Measurements from ENCODE around the gene CALML3.

The CALML3 gene

GRCh38 chr10:5550250-5550545 lies 25.4 kb downstream of the CALML3 start:
- H3K4me1 ChIP-seq (ENCODE audit: control insufficient read depth, insufficient read depth, low read length) = peaks cover 7% of the 10 kb centered on the region
- no peaks in the 10 kb centered on the region for H3K36me3 ChIP-seq (ENCODE audit: control insufficient read depth, insufficient read depth, low read length)
- WGBS, 2 experiments = 90 to 100% methylated on average over 1 of the region's 1 CpG
- H3K4me3 ChIP-seq (ENCODE audit: insufficient read depth, low read depth, low read length) = no peak overlapping the region
- H3K9me3 ChIP-seq (ENCODE audit: control insufficient read depth, low read length) = no peaks in the 10 kb centered on the region
- H3K27ac ChIP-seq (ENCODE audit: insufficient read depth, low read depth, low read length, poor library complexity, severe bottlenecking) = no peak overlapping the region
- H3K27me3 ChIP-seq (ENCODE audit: control insufficient read depth, insufficient read depth, low read length, poor library complexity, severe bottlenecking) = no peaks in the 10 kb centered on the region

- Histone ChIP-seq H3K36me3 (ENCODE audit: control insufficient read depth, insufficient read depth, low read length) (no peaks in the 10 kb centered on the region), H3K4me3 (ENCODE audit: insufficient read depth, low read depth, low read length) (no peak overlapping the region), H3K4me1 (ENCODE audit: control insufficient read depth, insufficient read depth, low read length) (peaks cover 7% of the 10 kb centered on the region), H3K9me3 (ENCODE audit: control insufficient read depth, low read length) (no peaks in the 10 kb centered on the region), H3K27ac (ENCODE audit: insufficient read depth, low read depth, low read length, poor library complexity, severe bottlenecking) (no peak overlapping the region), H3K27me3 (ENCODE audit: control insufficient read depth, insufficient read depth, low read length, poor library complexity, severe bottlenecking) (no peaks in the 10 kb centered on the region)
- WGBS, 2 experiments = 94 to 95% methylated on average over 17 of the region's 17 CpGs
Measured at GRCh38 chr10:5550621-5551530, 26.1 kb downstream of the CALML3 start.

GRCh38 chr10:5551531-5552375 lies 27.0 kb downstream of the CALML3 start:
- H3K4me3 ChIP-seq (ENCODE audit: insufficient read depth, low read depth, low read length) = no peak overlapping the region
- no peak overlapping the region for H3K27ac ChIP-seq (ENCODE audit: insufficient read depth, low read depth, low read length, poor library complexity, severe bottlenecking)
- 91 to 92% methylated on average over 15 of the region's 15 CpGs for WGBS, 2 experiments
- no peaks in the 10 kb centered on the region for H3K36me3 ChIP-seq (ENCODE audit: control insufficient read depth, insufficient read depth, low read length)
- peaks cover 7% of the 10 kb centered on the region for H3K4me1 ChIP-seq (ENCODE audit: control insufficient read depth, insufficient read depth, low read length)
- no peaks in the 10 kb centered on the region for H3K9me3 ChIP-seq (ENCODE audit: control insufficient read depth, low read length)
- H3K27me3 ChIP-seq (ENCODE audit: control insufficient read depth, insufficient read depth, low read length, poor library complexity, severe bottlenecking) = no peaks in the 10 kb centered on the region

GRCh38 chr10:5552376-5553321 lies 27.9 kb downstream of the CALML3 start:
- Histone ChIP-seq H3K27ac (ENCODE audit: insufficient read depth, low read depth, low read length, poor library complexity, severe bottlenecking) (no peak overlapping the region), H3K27me3 (ENCODE audit: control insufficient read depth, insufficient read depth, low read length, poor library complexity, severe bottlenecking) (no peaks in the 10 kb centered on the region), H3K4me3 (ENCODE audit: insufficient read depth, low read depth, low read length) (no peak overlapping the region), H3K36me3 (ENCODE audit: control insufficient read depth, insufficient read depth, low read length) (no peaks in the 10 kb centered on the region), H3K9me3 (ENCODE audit: control insufficient read depth, low read length) (no peaks in the 10 kb centered on the region), H3K4me1 (ENCODE audit: control insufficient read depth, insufficient read depth, low read length) (peaks cover 7% of the 10 kb centered on the region)
- 94% methylated on average over 23 of the region's 23 CpGs for WGBS, 2 experiments

- WGBS, 2 experiments = 90 to 92% methylated on average over 16 to 17 of the region's 17 CpGs
- no peaks in the 10 kb centered on the region for H3K27me3 ChIP-seq (ENCODE audit: control insufficient read depth, insufficient read depth, low read length, poor library complexity, severe bottlenecking)
- peaks cover 2% of the 10 kb centered on the region for H3K4me1 ChIP-seq (ENCODE audit: control insufficient read depth, insufficient read depth, low read length)
- H3K36me3 ChIP-seq (ENCODE audit: control insufficient read depth, insufficient read depth, low read length) = no peaks in the 10 kb centered on the region
- H3K4me3 ChIP-seq (ENCODE audit: insufficient read depth, low read depth, low read length) = no peak overlapping the region
- H3K27ac ChIP-seq (ENCODE audit: insufficient read depth, low read depth, low read length, poor library complexity, severe bottlenecking) = no peak overlapping the region
- H3K9me3 ChIP-seq (ENCODE audit: control insufficient read depth, low read length) = no peaks in the 10 kb centered on the region
Measured at GRCh38 chr10:5553400-5554170, 28.8 kb downstream of the CALML3 start.

- Histone ChIP-seq H3K9me3 (ENCODE audit: control insufficient read depth, low read length) (no peaks in the 10 kb centered on the region), H3K36me3 (ENCODE audit: control insufficient read depth, insufficient read depth, low read length) (no peaks in the 10 kb centered on the region), H3K27ac (ENCODE audit: insufficient read depth, low read depth, low read length, poor library complexity, severe bottlenecking) (no peak overlapping the region), H3K27me3 (ENCODE audit: control insufficient read depth, insufficient read depth, low read length, poor library complexity, severe bottlenecking) (no peaks in the 10 kb centered on the region), H3K4me1 (ENCODE audit: control insufficient read depth, insufficient read depth, low read length) (peaks cover 5% of the 10 kb centered on the region), H3K4me3 (ENCODE audit: insufficient read depth, low read depth, low read length) (no peak overlapping the region)
- whole genome bisulfite sequencing, 2 experiments = 94 to 95% methylated on average over 19 of the region's 19 CpGs
Measured at GRCh38 chr10:5555021-5555510, 30.3 kb downstream of the CALML3 start.

- Histone ChIP-seq H3K27me3 (ENCODE audit: control insufficient read depth, insufficient read depth, low read length, poor library complexity, severe bottlenecking) (no peaks in the 10 kb centered on the region), H3K4me1 (ENCODE audit: control insufficient read depth, insufficient read depth, low read length) (peaks cover 9% of the 10 kb centered on the region), H3K4me3 (ENCODE audit: insufficient read depth, low read depth, low read length) (no peak overlapping the region), H3K36me3 (ENCODE audit: control insufficient read depth, insufficient read depth, low read length) (no peaks in the 10 kb centered on the region), H3K27ac (ENCODE audit: insufficient read depth, low read depth, low read length, poor library complexity, severe bottlenecking) (no peak overlapping the region), H3K9me3 (ENCODE audit: control insufficient read depth, low read length) (no peaks in the 10 kb centered on the region)
- WGBS, 2 experiments = 92% methylated on average over 5 of the region's 5 CpGs
Measured at GRCh38 chr10:5555881-5556280, 31.1 kb downstream of the CALML3 start.

GRCh38 chr10:5556576-5556975 lies 31.8 kb downstream of the CALML3 start:
- Histone ChIP-seq H3K4me1 (ENCODE audit: control insufficient read depth, insufficient read depth, low read length) (peaks cover 9% of the 10 kb centered on the region), H3K4me3 (ENCODE audit: insufficient read depth, low read depth, low read length) (no peak overlapping the region)
- WGBS, 2 experiments = 89 to 91% methylated on average over 11 of the region's 11 CpGs

GRCh38 chr10:5557040-5557721 lies 32.4 kb downstream of the CALML3 start:
- no peaks in the 10 kb centered on the region for H3K27me3 ChIP-seq (ENCODE audit: control insufficient read depth, insufficient read depth, low read length, poor library complexity, severe bottlenecking)
- 94 to 95% methylated on average over 19 of the region's 19 CpGs for WGBS, 2 experiments
- peaks cover 9% of the 10 kb centered on the region for H3K4me1 ChIP-seq (ENCODE audit: control insufficient read depth, insufficient read depth, low read length)
- no peaks in the 10 kb centered on the region for H3K36me3 ChIP-seq (ENCODE audit: control insufficient read depth, insufficient read depth, low read length)
- H3K4me3 ChIP-seq (ENCODE audit: insufficient read depth, low read depth, low read length) = no peak overlapping the region
- no peaks in the 10 kb centered on the region for H3K9me3 ChIP-seq (ENCODE audit: control insufficient read depth, low read length)
- H3K27ac ChIP-seq (ENCODE audit: insufficient read depth, low read depth, low read length, poor library complexity, severe bottlenecking) = no peak overlapping the region

More at GRCh38 chr10:5556576-5556975, 31.8 kb downstream of the CALML3 start:
- Histone ChIP-seq H3K27ac (ENCODE audit: insufficient read depth, low read depth, low read length, poor library complexity, severe bottlenecking) (no peak overlapping the region), H3K36me3 (ENCODE audit: control insufficient read depth, insufficient read depth, low read length) (no peaks in the 10 kb centered on the region), H3K9me3 (ENCODE audit: control insufficient read depth, low read length) (no peaks in the 10 kb centered on the region), H3K27me3 (ENCODE audit: control insufficient read depth, insufficient read depth, low read length, poor library complexity, severe bottlenecking) (no peaks in the 10 kb centered on the region)

Measured in ectodermal cell (in vitro differentiated cells).